DMS53 treated with DMSO at 0.1 percent for 48 hours (cell line): ENCODE data around the gene PHLDB3.

Experiments
- DNase-seq: peaks from one replicate; lab custom pipeline; 2025; ENCODE audit not compliant: unreplicated experiment; lab: John Stamatoyannopoulos, UW

PHLDB3 gene

DNA sequence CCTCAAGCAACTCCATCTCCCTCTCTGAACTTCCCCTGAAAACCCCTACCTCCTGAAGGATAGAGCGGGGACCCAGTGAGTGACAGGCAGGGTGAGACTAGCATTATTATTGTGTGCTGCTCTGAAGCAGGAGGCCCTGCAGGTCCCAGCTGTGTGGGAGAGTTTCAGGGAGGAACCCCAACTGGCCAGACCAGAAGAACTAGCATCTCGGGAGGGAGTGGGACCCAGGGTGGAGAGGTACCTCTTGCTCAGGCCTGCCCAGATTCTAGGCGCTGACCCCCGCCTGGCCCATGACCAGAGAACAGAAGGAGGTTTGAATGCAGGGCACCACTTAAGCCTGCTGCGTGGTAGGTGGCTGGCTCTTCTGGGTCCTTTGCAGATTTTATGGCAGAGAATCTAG is 33.5 kb downstream of the PHLDB3 start:
- DNase-seq, result no peak

DNA sequence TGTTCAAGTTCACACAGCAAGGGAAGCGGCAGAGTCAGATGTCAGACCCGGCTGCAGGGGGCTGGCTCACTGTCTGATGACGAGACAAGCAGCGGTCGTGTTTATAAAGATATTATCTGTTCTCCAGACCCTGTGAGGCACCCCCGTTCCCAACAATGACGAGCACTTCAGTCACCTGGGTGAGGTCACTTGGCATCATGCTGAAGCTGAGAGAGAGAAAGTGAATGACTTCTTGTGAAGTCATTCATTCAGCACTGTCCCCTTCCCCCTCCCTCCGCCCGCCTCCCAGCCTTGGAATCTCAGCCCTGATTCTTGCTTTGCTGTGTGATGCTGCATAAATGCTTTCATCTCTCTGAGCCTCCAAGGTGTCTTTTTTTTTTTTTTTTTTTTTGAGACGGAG is 34.3 kb downstream of the PHLDB3 start:
- DNase-seq, result no peak

DNA sequence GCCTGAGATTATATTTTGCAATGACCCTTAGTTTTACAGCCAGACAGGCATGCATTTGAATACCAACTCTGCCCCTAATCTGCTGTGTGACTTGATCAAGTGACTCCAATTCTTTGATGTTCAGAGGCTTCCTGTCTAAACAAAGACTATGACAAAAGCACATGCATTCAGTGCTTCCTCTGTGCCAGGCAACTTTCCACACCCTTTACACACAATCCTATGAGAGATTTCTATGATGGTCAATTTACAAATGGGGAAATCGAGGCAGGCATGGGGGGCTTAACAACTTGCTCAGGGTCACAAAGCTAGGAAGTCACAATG is 35.4 kb downstream of the PHLDB3 start:
- no peak for DNase-seq

GRCh38 chr19:43468354-43469159 is 36.0 kb downstream of the PHLDB3 start:
- DNase-seq, result no peak

GRCh38 chr19:43467730-43468129 is 36.8 kb downstream of the PHLDB3 start:
- no peak for DNase-seq

- DNase-seq, result no peak
Observed at GRCh38 chr19:43467276-43467675, 37.3 kb downstream of the PHLDB3 start.

- DNase-seq, result no peak
Observed at GRCh38 chr19:43466793-43467192, 37.8 kb downstream of the PHLDB3 start.

DNA sequence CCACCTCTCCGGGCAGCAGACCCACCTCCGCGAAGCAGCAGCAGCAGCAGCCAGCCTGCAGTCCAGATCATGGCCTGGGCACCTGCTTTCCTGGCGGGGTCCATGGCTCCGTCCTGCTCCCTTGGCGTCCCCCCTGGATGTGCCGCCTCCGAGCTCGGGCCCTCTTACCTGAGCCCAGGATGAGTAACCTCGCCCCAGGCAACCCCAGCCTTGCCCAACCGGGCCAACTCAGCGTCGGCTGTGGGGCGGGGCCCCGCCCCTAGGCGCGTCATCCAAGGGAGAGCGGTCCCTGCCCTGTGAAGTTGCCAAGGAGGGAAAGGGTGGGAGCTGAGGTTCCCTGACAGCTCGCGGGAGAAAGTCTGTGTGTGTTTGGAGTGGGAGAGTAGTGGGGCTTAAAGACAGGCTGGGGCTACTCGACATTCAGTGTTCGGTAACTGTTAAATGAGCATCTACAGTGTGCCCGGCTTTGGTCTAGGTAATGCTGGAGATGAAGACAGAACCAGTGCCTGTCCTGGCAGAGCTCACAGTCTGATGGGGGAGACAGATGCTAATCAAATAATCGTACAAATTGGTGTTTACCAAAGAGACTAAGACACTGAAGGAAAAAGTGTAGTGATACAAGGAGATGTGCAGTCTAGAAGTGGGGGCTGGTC is 39.0 kb downstream of the PHLDB3 start, which contains the start of gene LYPD3:
LYPD3 (minus strand) TSS at position 141 of the 653 bp plus-strand sequence; CDS start at position 104, 37 bp downstream.
- DNase-seq, result no peak

- no peak for DNase-seq
Observed at GRCh38 chr19:43464134-43464775, 40.3 kb downstream of the PHLDB3 start.

GRCh38 chr19:43463381-43464133 is 41.0 kb downstream of the PHLDB3 start:
- DNase-seq, result peak; percentile 54

DNA sequence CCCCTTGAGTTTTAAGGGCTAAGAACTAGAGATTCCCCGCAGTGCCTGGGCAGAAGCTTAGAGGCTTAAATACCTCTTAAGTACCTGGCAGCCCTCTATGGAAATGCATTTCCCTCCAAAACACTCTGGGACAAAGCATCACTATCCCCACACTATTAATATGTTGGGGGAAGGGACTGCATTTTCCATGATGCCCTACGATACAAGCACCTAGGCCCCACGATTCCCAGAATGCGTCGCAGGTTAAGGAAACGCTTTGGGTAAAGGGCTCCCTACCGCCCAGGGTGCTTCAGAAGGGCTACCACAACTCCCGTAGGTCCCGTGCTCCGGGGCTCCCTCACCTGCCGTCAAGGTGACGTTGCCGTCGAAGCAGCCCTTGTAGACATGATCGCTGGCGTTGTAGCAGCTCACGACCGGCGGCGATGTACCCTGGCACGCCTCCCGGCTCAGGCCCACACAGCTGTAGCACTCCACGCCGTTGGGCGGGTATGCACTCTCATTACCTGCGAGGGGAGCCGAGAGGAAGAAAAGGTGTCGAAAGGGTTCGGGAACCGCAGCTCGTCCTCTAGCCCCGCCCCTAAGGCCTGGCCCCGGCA is 41.7 kb downstream of the PHLDB3 start:
- no peak for DNase-seq

- DNase-seq, result no peak
Observed at GRCh38 chr19:43462383-43462782, 42.2 kb downstream of the PHLDB3 start.

GRCh38 chr19:43461303-43461702 is 43.2 kb downstream of the PHLDB3 start:
- DNase-seq, result no peak

DNA sequence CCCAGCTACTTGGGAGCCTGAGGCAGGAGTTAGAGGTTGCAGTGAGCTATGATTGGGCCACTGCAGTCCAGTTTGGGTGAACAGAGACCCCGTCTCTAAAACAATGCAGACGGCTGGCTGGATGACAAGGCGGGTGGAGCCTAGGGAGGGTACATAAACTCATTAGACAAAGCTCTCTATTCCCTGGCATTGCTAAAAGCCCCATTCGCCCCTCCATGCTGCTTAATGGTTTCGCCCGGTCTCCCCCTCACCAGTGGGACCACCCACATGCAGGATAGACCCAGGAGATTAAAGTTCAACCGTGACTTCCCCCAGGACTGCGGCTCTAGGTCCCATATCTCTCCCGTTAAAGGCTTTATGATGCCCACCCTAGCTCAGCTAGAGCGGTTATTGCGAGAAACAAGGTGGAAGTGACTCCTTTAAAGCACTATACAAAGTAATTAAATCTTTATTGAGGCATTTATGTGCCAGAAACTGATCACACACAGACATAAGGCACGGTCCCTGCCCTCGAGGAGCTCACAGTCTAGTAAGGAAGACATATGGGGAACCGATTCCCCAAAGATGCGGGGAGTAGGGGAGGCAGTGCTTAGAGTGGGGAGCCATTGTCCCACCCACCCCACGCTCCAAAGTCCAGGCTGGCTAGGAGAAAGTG is 44.1 kb downstream of the PHLDB3 start:
- DNase-seq, result no peak

DNA sequence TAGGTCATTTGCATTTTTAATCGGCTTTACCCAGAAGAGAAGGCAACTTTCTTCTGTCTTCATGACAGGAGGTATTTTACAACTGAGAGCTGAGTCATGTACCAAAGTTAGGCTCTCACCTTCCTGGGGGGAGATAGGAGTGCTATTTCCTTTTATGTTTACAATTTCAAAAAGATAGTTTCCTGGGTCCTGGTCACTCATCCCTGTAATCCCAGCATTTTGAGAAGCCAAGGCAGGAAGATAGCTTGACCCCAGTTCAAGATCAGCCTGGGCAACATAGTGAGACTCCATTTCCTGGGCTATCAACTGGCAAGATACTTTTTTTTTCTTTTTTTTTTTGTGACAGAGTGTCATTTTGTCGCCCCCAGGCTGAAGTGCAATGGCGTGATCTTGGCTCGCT is 46.7 kb downstream of the PHLDB3 start:
- DNase-seq, result no peak

GRCh38 chr19:43455321-43456113 is 49.0 kb downstream of the PHLDB3 start:
- DNase-seq, result peak; percentile 0

- DNase-seq, result no peak
Observed at GRCh38 chr19:43454031-43454430, 50.5 kb downstream of the PHLDB3 start.

DNA sequence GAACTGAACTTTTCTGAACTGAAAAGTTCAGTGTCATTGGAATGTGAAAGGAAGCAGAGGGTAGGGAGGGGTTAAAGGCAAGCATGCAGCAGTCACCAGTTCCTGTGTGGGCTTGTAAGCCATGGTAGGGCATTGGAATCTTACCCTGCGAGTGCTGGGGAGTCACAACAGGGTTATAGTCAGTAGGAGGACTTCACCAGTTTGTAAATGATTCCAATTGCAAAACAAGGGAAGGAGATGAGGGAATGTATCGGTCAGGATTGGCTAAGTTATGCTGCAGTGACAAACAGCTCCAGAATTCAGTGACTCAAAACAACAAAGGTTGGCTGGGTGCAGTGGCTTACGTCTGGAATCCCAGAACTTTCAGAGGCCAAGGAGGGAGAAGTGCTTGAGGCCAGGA is 52.0 kb downstream of the PHLDB3 start:
- DNase-seq, result no peak

- no peak for DNase-seq
Observed at GRCh38 chr19:43450545-43450997, 54.0 kb downstream of the PHLDB3 start.

DNA sequence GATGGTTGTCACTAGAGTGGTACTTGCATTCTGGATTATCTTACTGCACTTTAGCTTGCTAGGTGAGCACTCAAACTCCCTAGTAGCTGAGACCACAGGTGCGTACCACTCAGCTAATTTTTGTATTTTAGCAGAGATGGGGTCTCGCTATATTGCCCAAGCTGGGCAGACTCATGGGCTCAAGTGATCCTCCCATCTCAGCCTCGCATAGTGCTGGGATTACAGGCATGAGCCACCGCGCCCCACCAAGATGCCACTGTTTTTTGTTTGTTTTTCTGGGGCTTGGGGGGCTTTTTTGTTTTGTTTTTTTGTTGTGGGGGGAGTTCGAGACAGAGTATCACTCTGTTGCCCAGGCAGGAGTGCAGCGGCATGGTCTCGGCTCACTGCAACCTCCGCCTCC is 56.9 kb downstream of the PHLDB3 start:
- DNase-seq, result no peak
